COR-L47 (cell line): ENCODE results near the gene EPHA8.
A peak's percentile ranks its signal among the peaks of the same experiment; 100 is the strongest.

ENCODE experiments used
- DNase-seq: peaks from one replicate; lab custom pipeline; 2025; lab: John Stamatoyannopoulos, UW

Gene EPHA8

DNA sequence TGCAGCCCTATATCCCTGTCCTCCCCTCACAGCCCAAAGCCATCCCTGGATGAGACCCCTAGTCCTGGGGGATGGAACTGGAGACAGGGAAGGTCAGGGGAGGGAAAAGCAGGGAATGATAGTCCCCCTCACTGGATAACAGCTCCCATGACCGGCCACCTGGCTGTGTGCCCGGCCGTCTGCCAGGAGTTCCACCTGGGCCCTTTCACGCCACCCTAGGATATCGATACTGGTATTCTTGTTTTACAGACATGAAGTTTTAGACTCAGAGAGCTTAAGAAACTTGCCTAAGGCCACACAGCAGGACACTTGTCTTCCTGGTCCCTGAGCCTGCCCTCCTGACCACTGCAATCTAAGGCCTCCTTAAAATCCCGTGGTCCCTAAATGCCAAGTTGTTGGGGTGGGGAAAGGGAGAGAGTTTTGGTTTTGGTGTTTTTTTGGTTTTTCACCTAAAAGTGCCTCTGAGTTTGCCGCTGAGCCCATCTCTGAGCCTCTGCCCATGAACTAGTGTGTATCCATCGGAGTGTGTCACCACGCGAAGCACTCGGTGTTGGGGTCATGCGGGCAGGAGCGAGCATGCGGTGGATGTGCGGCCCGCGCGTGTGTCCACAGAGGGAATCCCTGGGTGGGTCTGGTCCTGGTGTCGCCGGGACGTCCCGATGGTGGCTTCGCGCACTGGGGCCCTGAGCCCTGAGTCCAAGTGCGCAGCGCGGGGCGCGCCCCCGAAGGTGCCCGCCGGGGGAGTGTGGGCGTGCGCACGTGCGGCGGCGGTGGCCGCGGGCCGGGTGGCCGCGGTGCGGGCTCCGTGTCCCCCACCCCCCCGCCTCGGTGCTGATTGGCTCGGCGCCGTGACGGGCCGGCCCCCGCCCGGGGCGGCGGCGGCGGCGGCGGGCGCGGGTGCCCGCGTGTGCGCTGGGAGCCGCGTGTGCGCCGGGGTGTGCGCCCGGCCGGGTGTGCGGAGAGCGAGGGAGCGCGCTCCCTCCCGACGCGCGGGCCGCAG is at the start of gene EPHA8:
TSS of gene EPHA8 (plus strand) at position 906 of the 1,000 bp plus-strand sequence. CDS start 147 bp downstream, outside the sequence.
- DNase-seq, result no peak

- no peak for DNase-seq
Measured at GRCh38 chr1:22516906-22517571, 46.2 kb upstream of the EPHA8 start.

DNA sequence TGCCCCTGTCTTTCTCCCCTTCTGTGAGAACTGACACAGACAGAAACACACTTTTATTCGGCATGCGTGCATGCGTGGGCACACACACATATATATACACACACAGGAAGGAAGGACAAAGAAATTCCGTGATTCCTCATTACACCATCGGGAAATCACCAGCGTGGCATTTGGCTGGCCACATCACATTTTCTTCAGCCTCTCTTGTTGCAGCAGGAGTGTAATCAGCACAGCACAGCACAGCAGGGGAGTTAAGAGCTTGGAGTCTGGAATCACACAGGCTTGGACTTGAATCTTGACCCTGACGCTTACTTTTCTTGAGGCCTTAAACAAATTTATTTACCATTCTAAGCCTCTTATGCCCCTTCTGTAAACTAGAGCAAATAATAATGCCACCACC is 45.3 kb upstream of the EPHA8 start:
- no peak for DNase-seq

GRCh38 chr1:22518379-22518778 is 44.9 kb upstream of the EPHA8 start:
- DNase-seq, result no peak

GRCh38 chr1:22520871-22521270 is 42.4 kb upstream of the EPHA8 start:
- no peak for DNase-seq

DNA sequence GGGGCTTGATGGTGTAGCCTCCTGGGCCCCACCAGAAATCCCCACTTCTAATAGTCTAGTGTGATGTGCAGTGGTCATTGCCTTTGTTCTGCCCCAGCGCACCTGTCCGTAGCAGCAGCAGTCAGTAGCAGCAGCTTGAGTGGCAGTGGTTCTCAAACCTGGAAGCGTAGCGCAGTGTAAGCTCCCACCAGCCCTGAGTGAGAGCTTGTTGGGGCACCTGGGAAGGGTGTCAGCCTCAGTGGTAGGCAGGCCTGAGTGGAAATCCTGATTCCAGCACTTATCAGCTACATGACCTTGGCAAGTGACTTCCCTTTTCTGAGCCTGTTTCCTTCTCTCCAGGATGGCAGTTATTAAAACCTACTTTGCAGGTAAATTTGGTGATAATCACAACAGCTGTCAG is 41.6 kb upstream of the EPHA8 start:
- no peak for DNase-seq

DNA sequence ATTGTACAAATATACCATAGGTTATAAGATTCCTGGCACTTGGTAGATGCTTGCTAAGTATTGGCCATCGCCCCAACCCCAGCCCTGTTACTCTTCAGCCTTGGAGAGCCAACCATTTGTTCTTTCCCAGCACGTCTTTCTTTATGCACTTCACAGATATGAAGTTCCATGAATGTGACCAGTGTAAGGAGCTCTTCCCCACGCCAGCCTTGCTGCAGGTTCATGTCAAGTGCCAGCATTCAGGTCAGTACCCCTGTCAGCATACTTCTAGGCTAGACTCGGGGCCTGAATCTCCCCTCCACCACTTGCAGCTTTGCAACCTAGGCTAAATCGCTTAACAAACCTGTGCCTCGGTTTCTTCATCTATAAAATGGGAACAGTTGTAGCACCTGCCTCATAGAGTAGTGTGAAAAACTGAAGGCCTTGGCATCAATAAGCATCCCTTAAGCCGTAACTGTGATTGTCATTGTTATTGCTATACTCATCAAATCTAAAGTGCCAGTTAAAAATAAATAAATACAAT is 41.0 kb upstream of the EPHA8 start:
- DNase-seq, result no peak

DNA sequence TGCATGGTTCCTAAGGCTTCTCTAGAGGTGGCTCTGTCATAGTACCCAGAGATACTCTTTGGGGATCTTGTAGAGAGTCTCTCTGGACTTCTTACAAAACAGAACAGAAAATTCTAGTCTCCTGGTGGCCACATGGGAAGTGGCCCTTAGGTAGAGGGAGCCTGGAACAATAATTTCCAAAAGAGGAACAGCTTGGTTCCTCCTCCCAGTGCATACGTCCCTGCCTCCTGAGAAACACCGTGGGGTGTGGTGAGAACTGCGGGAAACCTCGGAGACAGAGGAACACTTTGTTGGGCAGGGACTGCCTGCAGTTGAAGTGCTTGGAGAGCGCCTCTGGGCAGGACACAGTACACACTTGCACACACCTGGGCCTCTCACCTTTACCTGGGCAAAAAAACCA is 38.8 kb upstream of the EPHA8 start:
- no peak for DNase-seq

GRCh38 chr1:22525211-22525610 is 38.1 kb upstream of the EPHA8 start:
- DNase-seq, result no peak

- no peak for DNase-seq
Measured at GRCh38 chr1:22525646-22526045, 37.6 kb upstream of the EPHA8 start.

GRCh38 chr1:22526098-22526497 is 37.2 kb upstream of the EPHA8 start:
- no peak for DNase-seq

GRCh38 chr1:22526677-22527076 is 36.6 kb upstream of the EPHA8 start:
- no peak for DNase-seq

DNA sequence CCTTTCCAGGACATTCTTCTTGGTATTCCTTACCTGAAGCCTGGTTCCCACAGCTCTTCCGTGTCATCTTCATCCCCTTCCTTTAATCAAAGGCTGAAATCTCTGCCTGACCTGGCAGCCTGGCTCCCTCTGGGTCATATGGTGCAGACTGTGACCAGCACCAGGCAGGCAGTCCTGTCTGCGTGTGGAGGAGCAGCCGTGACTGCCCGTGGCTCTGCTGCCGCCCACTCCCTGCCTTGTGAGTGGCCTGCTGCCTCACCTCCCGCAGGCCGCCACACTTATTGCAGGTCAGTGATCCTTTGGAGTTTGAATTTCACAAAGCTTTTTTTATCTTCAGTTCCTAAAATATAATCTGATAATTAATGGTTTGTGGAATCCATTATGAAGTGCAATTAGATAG is 36.2 kb upstream of the EPHA8 start:
- no peak for DNase-seq

DNA sequence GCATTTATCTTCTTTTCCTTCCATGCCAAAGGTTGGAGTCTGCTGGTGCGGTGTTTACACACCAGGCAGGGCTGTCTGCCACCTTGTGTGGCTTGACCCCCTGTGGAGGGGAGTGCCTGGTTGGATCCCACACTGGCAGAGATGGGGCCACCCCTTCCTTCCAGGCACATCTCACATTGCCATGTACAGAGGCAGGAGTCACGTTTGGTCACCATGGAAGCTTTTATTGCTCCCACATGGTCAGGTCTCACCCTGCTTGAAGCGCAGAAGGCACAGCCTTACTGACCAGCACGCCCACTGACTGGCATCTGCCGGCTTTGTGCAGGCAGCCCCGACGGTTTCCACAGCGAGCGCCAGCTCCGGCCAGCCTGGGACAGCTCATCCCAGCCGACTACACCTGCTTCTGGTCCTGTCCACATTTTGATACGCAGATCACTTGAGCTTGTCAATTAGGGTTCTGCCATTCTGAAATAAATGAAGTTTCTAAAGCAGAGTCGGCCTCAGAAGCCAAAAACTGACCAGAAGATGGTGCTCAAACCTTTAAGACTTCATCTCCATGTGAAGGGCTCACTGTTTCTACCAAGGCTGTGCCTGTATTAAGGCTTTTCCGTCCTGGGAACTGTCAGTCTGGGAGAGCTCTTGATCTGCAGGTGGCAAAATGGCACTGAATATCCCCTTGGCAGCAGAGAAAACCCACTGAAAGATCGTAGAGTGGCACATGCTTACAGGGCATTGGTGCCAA is 35.6 kb upstream of the EPHA8 start:
- DNase-seq, result peak; percentile 95

GRCh38 chr1:22528451-22528850 is 34.8 kb upstream of the EPHA8 start:
- DNase-seq, result no peak

- no peak for DNase-seq
Measured at GRCh38 chr1:22529901-22530621, 33.2 kb upstream of the EPHA8 start.

GRCh38 chr1:22530715-22531114 is 32.6 kb upstream of the EPHA8 start:
- DNase-seq, result no peak

- no peak for DNase-seq
Measured at GRCh38 chr1:22531251-22531650, 32.0 kb upstream of the EPHA8 start.

DNA sequence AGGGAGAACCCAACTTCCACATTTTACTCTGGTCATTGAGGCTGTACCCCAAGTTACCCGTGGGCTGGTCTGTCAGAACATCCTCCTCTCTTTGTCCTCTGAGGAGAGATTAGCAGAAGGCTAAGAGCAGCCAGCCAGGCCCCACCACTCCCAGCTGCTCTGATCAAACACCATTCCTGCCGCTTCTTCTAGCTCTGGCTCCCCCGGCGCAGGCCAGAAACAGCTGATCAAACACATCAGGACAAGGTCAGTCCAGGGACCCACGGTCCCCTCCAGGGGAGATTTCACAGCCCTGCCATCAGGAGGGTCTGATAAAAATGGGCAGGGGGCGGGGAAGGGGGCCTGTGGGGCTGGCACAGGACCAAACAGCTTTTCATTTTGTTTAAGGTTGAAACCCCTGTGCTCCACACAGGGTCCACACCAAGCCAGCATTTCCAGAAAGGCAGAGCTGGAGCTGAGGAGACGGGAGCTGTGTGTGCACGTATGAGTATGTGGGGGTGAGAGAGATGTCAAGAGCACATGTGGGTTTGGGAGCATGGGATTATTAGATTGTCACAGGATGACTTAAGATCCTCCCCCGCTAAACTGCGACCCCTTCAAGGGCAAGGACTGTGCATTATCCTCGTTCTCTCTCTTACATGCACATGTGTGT is 29.9 kb upstream of the EPHA8 start:
- DNase-seq, result peak; percentile 23

DNA sequence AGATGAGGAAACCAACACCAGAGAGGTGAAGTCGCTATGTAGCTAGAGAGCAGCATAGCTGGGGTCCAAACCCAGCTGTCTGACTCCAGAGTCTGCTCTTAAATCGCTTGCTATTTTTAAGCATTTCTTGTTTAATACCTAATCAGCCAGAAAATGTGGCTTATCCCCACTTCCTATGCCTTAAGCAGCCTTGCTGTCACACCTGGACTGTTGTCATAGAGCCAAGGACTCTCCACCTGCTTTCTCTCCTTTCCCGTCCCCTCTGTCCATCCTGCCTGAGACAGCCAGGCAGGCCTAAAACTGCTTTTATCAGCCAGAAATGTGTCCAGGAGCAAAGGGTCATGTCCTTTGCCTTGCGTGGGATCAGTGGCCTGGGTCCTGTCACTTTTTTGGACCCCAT is 28.3 kb upstream of the EPHA8 start:
- DNase-seq, result no peak

DNA sequence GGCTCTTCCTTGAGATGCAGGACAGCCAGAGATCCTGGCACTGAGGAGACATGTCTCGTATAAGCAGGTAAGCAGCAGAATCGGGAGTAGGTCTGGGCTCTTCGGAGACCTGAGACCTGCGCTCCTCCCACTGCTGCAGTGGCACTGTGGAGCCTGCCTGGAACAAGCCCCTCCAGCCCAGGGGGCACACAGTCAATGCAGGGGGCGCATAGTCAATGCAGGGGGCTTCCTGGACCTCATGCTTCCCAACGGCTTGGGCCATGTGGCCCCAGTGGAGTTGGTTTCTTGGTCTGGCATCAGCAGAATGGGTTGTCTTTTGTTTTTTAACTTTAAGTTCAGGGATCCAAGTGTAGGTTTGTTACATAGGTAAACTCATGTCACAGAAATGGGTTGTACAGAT is 27.9 kb upstream of the EPHA8 start:
- DNase-seq, result no peak
